ENCODE data around the gene ATG2A.

The ATG2A gene

DNA sequence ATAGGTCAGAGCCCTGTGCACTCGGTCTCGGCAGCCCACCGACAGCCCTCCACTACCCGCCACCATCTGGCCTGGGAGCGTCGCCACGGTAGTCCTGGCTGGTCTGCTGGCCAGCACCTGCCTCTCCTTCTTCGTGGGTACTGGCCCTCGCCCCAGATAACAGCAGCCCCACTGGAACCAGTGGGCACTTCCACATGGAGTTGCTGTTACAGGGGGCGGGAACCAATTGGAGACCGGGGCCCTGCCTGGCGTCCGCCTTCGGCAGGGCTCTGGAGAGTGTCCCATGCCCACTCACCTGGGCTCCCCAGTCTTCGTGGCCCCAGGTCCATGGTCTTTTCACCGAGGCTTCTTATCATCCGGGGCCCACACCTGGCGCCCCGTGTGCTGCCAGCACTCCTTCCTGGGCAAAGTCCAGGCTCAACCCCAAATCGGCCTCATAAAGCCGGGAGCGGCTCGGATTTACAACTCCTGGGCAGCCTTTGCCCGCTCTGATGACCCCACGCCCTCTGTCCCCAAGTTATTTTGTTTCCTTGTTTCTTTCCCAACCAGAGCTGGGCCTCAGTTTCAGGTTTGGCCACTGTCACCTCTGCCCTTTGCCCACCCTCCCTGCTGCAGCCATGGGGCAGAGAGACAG lies 25.7 kb downstream of the ATG2A start:
- no peak overlapping the region for H3K27ac ChIP-seq
- no peak for TF ChIP-seq ZFX (IDR thresholded peaks at IDR 0.05; ENCODE audit: borderline replicate concordance)
- TF ChIP-seq CTCF (IDR thresholded peaks at IDR 0.05), result no peak

DNA sequence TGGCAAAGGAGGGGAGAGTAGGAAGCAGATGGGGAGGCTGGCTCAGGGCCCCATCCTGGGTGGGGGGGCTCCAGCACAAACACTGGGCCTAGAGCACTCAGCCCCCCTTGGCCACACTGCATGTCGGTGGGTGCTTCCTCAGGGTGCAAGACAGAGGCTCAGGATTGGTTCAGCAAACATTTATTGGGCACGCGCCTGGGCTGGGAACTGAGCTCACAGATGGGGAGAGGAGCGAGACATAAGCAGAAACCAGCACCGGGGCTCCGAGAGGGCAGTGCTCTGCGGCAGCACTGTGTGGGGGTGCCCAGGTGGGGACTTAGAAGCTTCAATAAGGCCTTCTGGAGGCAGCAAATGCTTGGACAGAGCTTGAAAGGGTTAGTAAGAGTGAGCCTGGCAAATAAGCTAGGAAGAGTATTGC lies 26.5 kb downstream of the ATG2A start:
- TF ChIP-seq ZFX (IDR thresholded peaks at IDR 0.05; ENCODE audit: borderline replicate concordance) (no peak), CTCF (IDR thresholded peaks at IDR 0.05) (no peak)
- no peak overlapping the region for H3K27ac ChIP-seq

DNA sequence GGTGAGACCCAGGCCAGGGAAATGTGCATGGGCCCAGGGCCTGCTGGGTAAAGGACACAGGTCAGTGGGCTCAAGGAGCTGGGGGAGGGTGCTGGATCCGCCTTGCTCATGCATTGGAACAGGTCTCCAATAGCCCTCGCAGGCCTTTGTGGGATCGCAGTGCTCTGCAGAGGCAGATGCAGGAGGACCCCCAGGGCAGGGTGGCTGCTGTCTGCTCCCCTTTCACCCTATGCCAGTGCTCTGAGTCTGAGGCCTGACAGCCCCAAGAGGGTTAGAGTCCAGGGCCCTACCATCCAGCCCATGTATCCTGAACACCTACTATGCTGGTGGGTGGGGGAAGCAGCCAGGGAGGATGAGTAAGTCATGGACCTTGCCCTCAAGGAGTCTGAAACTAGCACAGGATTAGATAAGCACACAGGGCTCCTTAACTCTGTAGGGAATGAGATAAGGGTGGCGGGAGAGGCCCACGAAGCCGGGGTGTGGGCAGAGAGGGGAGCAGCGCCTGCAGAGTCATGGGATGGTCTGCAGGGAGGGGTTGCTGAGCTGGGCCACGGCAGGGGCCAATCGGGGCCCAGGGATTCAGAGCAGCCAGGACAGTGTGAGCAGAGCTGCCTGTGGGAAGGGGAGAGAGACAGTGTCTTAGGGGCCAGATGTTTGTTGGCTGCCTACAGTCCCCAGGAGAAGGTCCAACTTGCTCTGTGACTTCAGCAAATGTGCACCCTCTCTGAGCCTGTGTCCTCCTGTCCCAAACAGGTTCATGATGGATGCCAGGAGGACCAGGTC lies 28.1 kb downstream of the ATG2A start:
- H3K27ac ChIP-seq, result no peak overlapping the region
- no peak for TF ChIP-seq ZFX (IDR thresholded peaks at IDR 0.05; ENCODE audit: borderline replicate concordance)
- TF ChIP-seq CTCF (IDR thresholded peaks at IDR 0.05), result no peak

DNA sequence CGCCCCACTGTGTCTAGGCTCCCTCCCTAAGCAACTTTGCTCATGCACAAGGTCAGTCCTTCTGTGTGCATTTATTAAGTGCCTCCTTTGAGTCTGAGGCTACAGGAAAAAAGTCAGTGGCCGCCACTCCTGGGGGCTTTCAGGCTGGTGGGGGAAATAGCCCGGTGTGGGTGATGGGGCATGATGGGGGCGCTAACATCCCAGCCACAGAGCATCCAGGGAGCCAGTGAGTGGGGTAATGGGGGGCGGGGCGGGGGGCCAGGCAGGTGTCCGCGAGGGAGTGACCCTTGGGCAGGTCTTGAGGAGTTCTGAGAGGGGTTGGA lies 28.6 kb downstream of the ATG2A start:
- no peak overlapping the region for H3K27ac ChIP-seq
- no peak for TF ChIP-seq ZFX (IDR thresholded peaks at IDR 0.05; ENCODE audit: borderline replicate concordance)
- TF ChIP-seq CTCF (IDR thresholded peaks at IDR 0.05), result no peak

- peak overlapping the region; percentile 40 for H3K27ac ChIP-seq
These were observed 29.1 kb downstream of the ATG2A start for GRCh38 chr11:64887757-64888405.

DNA sequence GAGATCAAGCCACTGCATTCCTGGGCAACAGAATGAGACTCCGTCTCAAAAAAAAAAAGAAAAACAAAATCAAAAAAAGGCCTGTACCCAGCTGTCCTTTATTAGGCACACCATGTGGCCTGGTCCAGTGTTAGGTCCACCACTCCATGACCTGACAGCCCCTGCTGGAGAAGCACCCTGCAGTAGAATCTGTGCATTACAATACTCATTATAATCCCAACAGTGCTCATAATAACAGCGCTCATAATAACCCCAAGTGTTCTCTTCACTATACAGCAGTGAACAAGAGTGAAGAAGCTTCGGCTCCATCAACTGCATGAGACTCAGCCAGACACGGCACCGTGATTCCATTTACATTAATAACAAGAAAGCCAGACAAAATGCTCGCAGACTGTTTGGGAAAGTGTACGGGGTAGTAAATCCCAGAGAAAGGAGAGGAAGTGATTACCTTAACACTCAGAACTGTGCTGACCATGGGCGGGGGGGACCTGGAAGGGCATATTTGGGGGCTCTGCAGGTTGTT lies 29.7 kb downstream of the ATG2A start:
- H3K27ac ChIP-seq, result peak overlapping the region; percentile 40
- TF ChIP-seq ZFX (IDR thresholded peaks at IDR 0.05; ENCODE audit: borderline replicate concordance) (no peak), CTCF (IDR thresholded peaks at IDR 0.05) (no peak)

More at GRCh38 chr11:64887757-64888405, 29.1 kb downstream of the ATG2A start:
- no peak for TF ChIP-seq ZFX (IDR thresholded peaks at IDR 0.05; ENCODE audit: borderline replicate concordance)
- peak; percentile 99 for TF ChIP-seq CTCF (IDR thresholded peaks at IDR 0.05)

Measured in 22Rv1 (cell line).